ENCODE data around the gene PNPLA6.

Gene PNPLA6

GRCh38 chr19:7535047-7535997 is at the start of gene PNPLA6:
TSS of gene PNPLA6 (plus strand) at chr19:7535717. CDS start at chr19:7535789, 72 bp downstream.
- peak; percentile 87 for DNase-seq (ENCODE audit: low read depth)

- no peak for DNase-seq (ENCODE audit: low read depth)
These were observed 48.6 kb upstream of the PNPLA6 start for GRCh38 chr19:7486923-7487322.

- DNase-seq (ENCODE audit: low read depth) = peak; percentile 87
These were observed 46.7 kb upstream of the PNPLA6 start, which contains the start of gene PEX11G for GRCh38 chr19:7488736-7489353. TSS of gene PEX11G (minus strand) at chr19:7489035. CDS start at chr19:7489010, 25 bp downstream.

GRCh38 chr19:7489609-7490044 is 45.9 kb upstream of the PNPLA6 start:
- no peak for DNase-seq (ENCODE audit: low read depth)

- no peak for DNase-seq (ENCODE audit: low read depth)
These were observed 43.4 kb upstream of the PNPLA6 start for GRCh38 chr19:7492142-7492541.

- DNase-seq (ENCODE audit: low read depth) = no peak
These were observed 43.0 kb upstream of the PNPLA6 start for GRCh38 chr19:7492558-7492957.

GRCh38 chr19:7494416-7495098 is 41.0 kb upstream of the PNPLA6 start:
- DNase-seq (ENCODE audit: low read depth) = no peak

GRCh38 chr19:7497292-7497691 is 38.2 kb upstream of the PNPLA6 start:
- DNase-seq (ENCODE audit: low read depth) = no peak

GRCh38 chr19:7500811-7501450 is 34.6 kb upstream of the PNPLA6 start:
- DNase-seq (ENCODE audit: low read depth) = no peak

GRCh38 chr19:7502552-7502951 is 33.0 kb upstream of the PNPLA6 start:
- DNase-seq (ENCODE audit: low read depth) = no peak

GRCh38 chr19:7504684-7505083 is 30.8 kb upstream of the PNPLA6 start:
- DNase-seq (ENCODE audit: low read depth) = no peak

GRCh38 chr19:7505288-7505681 is 30.2 kb upstream of the PNPLA6 start:
- DNase-seq (ENCODE audit: low read depth) = no peak

GRCh38 chr19:7505682-7506384 is 29.7 kb upstream of the PNPLA6 start:
- no peak for DNase-seq (ENCODE audit: low read depth)

GRCh38 chr19:7506385-7507328 is 28.9 kb upstream of the PNPLA6 start:
- DNase-seq (ENCODE audit: low read depth) = no peak

- DNase-seq (ENCODE audit: low read depth) = no peak
These were observed 27.6 kb upstream of the PNPLA6 start for GRCh38 chr19:7507884-7508283.

- no peak for DNase-seq (ENCODE audit: low read depth)
These were observed 25.9 kb upstream of the PNPLA6 start for GRCh38 chr19:7509625-7510024.

GRCh38 chr19:7512400-7512851 is 23.1 kb upstream of the PNPLA6 start:
- DNase-seq (ENCODE audit: low read depth) = no peak

GRCh38 chr19:7513809-7514642 is 21.5 kb upstream of the PNPLA6 start:
- DNase-seq (ENCODE audit: low read depth) = no peak

- DNase-seq (ENCODE audit: low read depth) = no peak
These were observed 20.3 kb upstream of the PNPLA6 start for GRCh38 chr19:7515110-7515644.
